Measurements from ENCODE around the gene INSYN2B.
A peak's percentile ranks its signal among the peaks of the same experiment; 100 is the strongest.
"Not testable (repeated sequence)": the region's sequence is repeated elsewhere in the genome, so short reads cannot be mapped to it uniquely, and the experiment has no call there.

Gene INSYN2B

GRCh38 chr5:169840405-169840804 lies 139.9 kb downstream of the INSYN2B start:
- no peak for DNase-seq

DNA sequence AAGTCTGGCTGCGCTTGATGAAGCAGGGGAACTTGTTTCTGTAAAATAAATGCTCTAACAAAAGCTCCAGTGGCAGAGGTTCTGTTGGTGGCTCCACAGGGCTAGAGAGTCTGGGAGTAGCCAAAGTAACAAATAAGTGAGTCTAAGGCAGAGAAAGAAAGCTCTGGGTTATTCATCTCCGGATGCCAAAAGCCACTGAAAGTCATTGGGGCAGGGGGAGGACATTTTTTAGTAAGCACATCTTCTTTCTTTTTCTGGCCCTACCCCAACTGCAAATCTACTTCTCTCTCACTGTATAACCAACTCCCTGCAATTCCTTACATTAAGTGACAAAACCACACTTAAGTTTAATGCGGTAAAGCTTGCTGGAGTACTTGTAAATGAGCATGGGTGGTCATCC lies 141.6 kb downstream of the INSYN2B start:
- no peak for DNase-seq

- DNase-seq, result no peak
These were observed 142.6 kb downstream of the INSYN2B start for GRCh38 chr5:169837686-169838085.

DNA sequence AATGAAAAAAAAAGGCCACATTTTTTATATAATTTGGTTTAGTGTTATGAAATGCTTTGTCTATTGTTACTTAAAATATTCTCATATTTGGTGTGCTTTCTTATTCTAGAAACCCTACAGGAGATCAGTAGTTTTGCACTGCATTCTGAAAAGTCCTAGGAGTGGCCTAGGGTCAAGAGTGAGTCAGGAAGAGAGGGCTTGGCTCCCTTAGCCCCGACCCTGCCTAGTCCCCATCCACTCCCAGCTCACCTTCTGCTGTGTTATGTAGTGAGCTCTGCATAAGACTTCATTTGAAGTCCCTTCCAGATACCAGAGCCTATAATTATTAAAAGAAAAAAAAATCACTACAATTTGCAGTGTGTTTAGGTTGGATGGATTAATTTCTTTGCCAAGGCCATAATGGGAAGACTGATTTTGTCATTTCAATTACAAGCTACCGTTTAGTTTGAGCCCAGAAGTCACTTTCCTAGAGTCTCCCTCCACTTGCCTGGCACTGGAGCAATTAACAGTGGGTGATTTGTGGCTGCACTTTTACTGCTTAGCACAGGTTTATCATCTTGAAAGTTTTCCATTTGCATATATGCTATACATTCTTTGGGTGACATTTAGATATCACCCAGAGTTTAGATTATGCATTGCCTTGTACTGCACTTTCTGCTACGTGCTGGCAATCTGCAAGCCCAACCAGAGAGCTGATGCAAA lies 143.3 kb downstream of the INSYN2B start:
- DNase-seq, result peak; percentile 32

DNA sequence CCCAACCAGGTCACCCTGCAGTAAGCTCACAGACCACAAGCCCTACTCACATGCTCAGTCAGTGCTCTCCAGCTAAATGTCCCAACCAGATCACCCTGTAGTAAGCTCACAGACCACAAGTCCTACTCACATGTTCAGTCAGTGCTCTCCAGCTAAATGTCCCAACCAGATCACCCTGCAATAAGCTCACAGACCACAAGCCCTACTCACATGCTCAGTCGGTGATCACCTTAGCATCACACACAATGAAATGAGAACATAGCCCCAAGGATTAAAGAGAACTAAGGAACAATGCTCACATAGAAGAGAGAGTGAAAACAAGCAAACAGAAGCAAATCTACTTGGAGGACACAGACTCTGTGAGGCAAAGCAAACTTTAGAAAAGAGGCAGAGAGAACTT lies 145.8 kb downstream of the INSYN2B start:
- not testable (repeated sequence) for DNase-seq

DNA sequence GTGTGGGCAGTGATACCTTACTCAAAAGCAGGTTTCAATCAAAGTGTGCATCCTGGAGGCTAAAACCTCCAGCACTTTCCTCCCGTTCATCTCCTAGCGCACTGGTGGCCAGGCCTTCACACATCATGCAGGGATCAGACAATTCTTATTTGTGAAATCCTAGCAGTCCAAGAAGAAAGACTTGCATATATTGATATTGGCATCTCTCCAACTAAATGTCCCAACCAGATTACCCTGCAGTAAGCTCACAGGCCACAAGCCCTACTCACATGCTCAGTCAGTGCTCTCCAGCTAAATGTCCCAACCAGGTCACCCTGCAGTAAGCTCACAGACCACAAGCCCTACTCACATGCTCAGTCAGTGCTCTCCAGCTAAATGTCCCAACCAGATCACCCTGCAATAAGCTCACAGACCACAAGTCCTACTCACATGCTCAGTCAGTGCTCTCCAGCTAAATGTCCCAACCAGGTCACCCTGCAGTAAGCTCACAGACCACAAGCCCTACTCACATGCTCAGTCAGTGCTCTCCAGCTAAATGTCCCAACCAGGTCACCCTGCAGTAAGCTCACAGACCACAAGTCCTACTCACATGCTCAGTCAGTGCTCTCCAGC lies 146.5 kb downstream of the INSYN2B start:
- DNase-seq, result peak; percentile 67

DNA sequence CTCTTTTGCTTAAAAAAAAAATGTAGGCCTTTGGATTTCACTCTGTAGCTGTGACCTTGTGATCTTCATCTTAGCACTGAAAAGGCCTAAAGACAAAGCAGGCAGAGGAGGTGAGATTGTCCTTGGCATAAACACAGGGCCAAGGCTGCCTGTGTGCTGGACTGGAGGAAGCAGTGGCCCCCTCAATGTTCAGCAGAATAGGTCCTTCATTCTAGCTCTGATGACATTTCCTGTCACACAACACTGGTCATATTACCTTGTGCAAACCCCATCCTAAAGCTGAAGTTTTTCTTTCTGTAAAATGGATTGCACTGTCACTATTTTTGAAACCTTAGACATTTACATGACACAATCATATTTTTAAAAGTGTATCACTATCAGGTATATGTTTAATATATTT lies 147.4 kb downstream of the INSYN2B start:
- DNase-seq, result peak; percentile 35

DNA sequence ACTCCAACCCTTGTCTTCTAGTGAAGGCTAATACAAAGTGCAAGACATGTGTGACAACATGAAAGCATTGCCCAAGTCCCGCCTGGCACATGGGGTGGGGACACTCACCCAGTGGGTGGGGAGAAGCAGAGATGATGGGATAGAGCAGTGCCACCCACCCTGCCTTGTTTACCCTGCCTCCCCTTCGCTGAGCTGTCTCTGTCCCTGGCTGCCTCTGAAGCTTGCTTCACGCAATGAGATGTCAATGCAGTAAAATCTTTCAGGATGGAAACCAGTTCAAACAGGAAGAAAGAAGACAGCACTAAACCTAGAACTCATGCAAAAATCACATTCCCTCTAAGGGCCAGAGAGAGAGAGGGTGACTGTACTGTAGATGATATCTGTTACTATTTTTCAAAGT lies 148.0 kb downstream of the INSYN2B start:
- DNase-seq, result peak; percentile 55

DNA sequence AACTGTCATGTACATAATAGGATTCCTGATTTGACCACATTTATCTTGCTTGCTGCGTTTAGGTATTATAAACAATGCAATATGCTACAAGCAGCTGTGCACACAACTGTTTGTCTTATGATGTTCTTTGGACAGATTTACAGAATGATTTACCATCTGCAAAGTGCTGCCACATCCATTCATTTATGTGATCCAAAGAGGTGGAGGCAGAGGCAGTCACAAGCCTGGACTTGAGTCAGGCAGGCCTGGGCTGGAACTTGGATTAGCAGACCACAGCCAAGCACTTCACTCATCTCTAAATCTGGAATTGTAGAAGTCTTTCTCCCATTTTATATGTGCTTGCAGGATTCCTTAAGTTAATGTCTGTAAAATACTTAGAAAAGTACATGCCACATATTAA lies 149.0 kb downstream of the INSYN2B start:
- DNase-seq, result peak; percentile 97

DNA sequence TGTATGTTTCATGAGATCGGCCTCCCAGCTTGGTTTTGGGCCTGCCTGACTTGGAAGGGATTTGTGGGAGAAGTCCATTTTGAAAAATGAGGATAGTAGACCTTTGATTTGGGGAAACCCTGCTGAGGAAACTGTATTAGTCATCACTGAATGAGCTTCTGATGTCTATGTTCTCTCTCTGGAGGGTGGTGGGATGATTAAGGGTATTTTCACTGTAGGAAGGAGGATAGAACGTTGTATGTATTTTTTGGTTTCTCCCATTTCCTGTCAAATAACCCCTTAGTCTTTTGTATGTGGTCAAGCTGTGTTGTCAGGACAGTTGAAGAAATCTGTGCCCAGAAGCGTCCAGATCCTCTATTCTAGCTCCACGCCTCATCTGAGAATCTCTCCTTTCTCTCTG lies 151.9 kb downstream of the INSYN2B start:
- peak; percentile 21 for DNase-seq

GRCh38 chr5:169827769-169828168 lies 152.5 kb downstream of the INSYN2B start:
- no peak for DNase-seq

DNA sequence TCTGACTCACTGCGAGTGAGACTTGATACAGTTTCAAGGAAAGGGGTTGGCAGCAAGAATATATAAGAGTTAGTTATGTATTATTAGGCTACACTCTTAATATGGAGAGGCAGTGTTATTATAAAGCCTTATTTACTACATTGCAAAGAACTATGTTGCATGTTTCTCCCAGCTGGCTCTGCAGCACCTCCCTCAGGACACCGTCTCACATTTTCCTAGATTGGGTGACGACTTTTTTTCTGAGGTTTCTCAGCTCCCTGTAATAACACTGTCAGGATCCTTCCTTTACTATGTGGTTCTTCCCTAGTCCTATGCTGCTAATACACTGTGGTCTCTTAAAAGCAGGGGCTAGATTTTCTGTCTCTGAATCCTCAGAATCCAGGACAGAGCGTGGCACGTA lies 153.7 kb downstream of the INSYN2B start:
- no peak for DNase-seq

DNA sequence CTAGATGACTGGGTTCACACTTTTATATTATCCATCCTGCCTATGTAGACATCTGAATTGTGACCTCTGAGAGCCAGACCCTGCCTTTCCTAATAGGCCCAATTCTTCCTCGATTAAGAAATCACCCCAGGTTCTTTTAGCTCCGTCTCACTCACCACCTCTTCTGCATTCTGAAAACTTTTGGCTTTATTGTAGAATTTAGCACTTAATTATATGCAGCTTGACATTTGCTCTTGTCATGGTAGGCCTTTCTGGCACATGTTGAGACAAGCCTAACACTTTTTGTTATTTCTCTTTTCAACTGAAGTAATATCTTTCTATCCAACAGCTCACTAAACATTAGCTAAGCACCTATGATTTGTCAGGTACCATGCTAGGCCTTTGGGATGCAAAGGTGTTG lies 163.3 kb downstream of the INSYN2B start:
- DNase-seq, result no peak

DNA sequence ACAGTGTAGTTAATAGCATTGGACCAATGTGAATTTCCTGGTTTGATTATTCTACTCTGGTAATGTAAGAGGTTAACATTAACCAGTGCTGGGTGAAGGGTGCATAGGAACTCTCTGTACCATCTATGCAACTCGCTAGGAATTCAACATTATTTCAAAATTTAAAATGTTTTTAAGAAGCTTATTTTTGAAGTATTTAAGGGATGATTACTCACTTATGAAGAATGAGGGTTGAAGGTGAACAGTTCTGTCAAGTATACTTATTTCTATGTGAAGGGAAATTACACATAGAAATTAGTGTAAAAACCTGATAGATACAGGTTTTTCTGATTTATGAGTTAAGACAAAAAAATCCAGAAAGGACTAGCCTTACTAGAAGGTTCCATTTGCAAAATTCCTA lies 165.8 kb downstream of the INSYN2B start:
- no peak for DNase-seq

Measured in NCI-H69 (cell line).